ENCODE data around the gene NPM3.

Gene NPM3

GRCh38 chr10:101749047-101750016 lies 33.9 kb downstream of the NPM3 start:
- DNase-seq: no peak

- no peak for DNase-seq
These were observed 34.8 kb downstream of the NPM3 start for GRCh38 chr10:101748496-101748895.

GRCh38 chr10:101745074-101745696 lies 38.1 kb downstream of the NPM3 start:
- DNase-seq: no peak

GRCh38 chr10:101744267-101744666 lies 39.0 kb downstream of the NPM3 start:
- no peak for DNase-seq

GRCh38 chr10:101741938-101742337 lies 41.3 kb downstream of the NPM3 start:
- DNase-seq: no peak

- no peak for DNase-seq
These were observed 46.6 kb downstream of the NPM3 start for GRCh38 chr10:101736666-101737065.

GRCh38 chr10:101732096-101732495 lies 51.1 kb downstream of the NPM3 start:
- no peak for DNase-seq
